Right lobe of liver (tissue), 4 donors: Measurements from ENCODE around the gene CAMTA1.

Experiments
- CTCF ChIP-seq, 4 donors: fragments of 200-600 bp in 3 of 4; fragments of 450-650 bp in 1 of 4; IDR thresholded peaks; one replicate each; pipeline versions ENCODE4 v1.5.1 to v1.8.0; 2016 to 2022; ENCODE audit warnings: antibody characterized with exemption in 4 of 4, mild to moderate bottlenecking in 2 of 4
- POLR2A ChIP-seq: fragments of 450-650 bp; IDR thresholded peaks from one replicate; pipeline ENCODE4 v1.6.1; 2017; ENCODE audit warnings: antibody characterized with exemption, mild to moderate bottlenecking
- donor health status: DM: no; HTN: no; CAD: no.
- donor health status: DM: no; HTN: no; CAD: no.
- donor health status: DM: no; HTN: yes; CAD: no.

- TF ChIP-seq POLR2A (no peak), CTCF (IDR thresholded peaks at IDR 0.05) (no peak)
Measured at GRCh38 chr1:7560601-7561181, 775.4 kb downstream of the CAMTA1 start.
